HG02943 (cell line): ENCODE data around the gene PRLH.

Experiments used
- ATAC-seq: cut with Tn5 transposase; IDR thresholded peaks from one replicate; pipeline ENCODE4 v1.9.1; 2021; ENCODE audit warnings: mild to moderate bottlenecking, low read depth, moderate library complexity; ENCODE audit not compliant: unreplicated experiment

Gene PRLH

GRCh38 chr2:237538901-237539300 is 27.5 kb upstream of the PRLH start:
- ATAC-seq = no peak

GRCh38 chr2:237539681-237540080 is 26.7 kb upstream of the PRLH start:
- ATAC-seq = no peak

- no peak for ATAC-seq
These were observed 26.1 kb upstream of the PRLH start for GRCh38 chr2:237540223-237540775.

GRCh38 chr2:237540823-237541222 is 25.6 kb upstream of the PRLH start:
- ATAC-seq = no peak

- no peak for ATAC-seq
These were observed 25.1 kb upstream of the PRLH start for GRCh38 chr2:237541243-237541642.

GRCh38 chr2:237542001-237542704 is 24.2 kb upstream of the PRLH start:
- no peak for ATAC-seq

GRCh38 chr2:237546040-237546875 is 20.1 kb upstream of the PRLH start:
- ATAC-seq = no peak

GRCh38 chr2:237546876-237547395 is 19.4 kb upstream of the PRLH start:
- no peak for ATAC-seq

GRCh38 chr2:237547841-237548416 is 18.4 kb upstream of the PRLH start:
- ATAC-seq = no peak

- no peak for ATAC-seq
These were observed 17.2 kb upstream of the PRLH start for GRCh38 chr2:237549216-237549615.

GRCh38 chr2:237549643-237550415 is 16.5 kb upstream of the PRLH start:
- ATAC-seq = no peak

GRCh38 chr2:237551071-237551574 is 15.3 kb upstream of the PRLH start:
- no peak for ATAC-seq

- no peak for ATAC-seq
These were observed 13.5 kb upstream of the PRLH start for GRCh38 chr2:237552908-237553307.

- no peak for ATAC-seq
These were observed 12.4 kb upstream of the PRLH start for GRCh38 chr2:237553948-237554347.

- ATAC-seq = no peak
These were observed 10.8 kb upstream of the PRLH start for GRCh38 chr2:237555560-237555959.

- peak; percentile 88 for ATAC-seq
These were observed 9.4 kb upstream of the PRLH start for GRCh38 chr2:237556773-237557632.

- ATAC-seq = peak; percentile 24
These were observed 8.8 kb upstream of the PRLH start for GRCh38 chr2:237557633-237558015.

- no peak for ATAC-seq
These were observed 7.3 kb upstream of the PRLH start for GRCh38 chr2:237558961-237559641.

- no peak for ATAC-seq
These were observed 5.2 kb upstream of the PRLH start for GRCh38 chr2:237561221-237561620.
